ENCODE results near the gene NGDN.
"Not testable (repeated sequence)": the region's sequence is repeated elsewhere in the genome, so short reads cannot be mapped to it uniquely, and the experiment has no call there.

NGDN gene

GRCh38 chr14:23447361-23448350 lies 21.8 kb upstream of the NGDN start:
- Mint-ChIP-seq H3K27me3 (ENCODE audit: low read depth) (peaks cover 12% of the 10 kb centered on the region), H3K27ac (peak overlapping the region; percentile 12), H3K4me3 (no peak overlapping the region), H3K9me3 (no peaks in the 10 kb centered on the region), H3K36me3 (ENCODE audit: low read depth) (no peaks in the 10 kb centered on the region), H3K4me1 (ENCODE audit: low read depth) (no peaks in the 10 kb centered on the region)

- H3K9me3 Mint-ChIP-seq = no peaks in the 10 kb centered on the region
- no peaks in the 10 kb centered on the region for H3K4me1 Mint-ChIP-seq (ENCODE audit: low read depth)
- no peak overlapping the region for H3K4me3 Mint-ChIP-seq
- peaks cover 20% of the 10 kb centered on the region for H3K27me3 Mint-ChIP-seq (ENCODE audit: low read depth)
- no peak overlapping the region for H3K27ac Mint-ChIP-seq
- H3K36me3 Mint-ChIP-seq (ENCODE audit: low read depth) = no peaks in the 10 kb centered on the region
Observed at GRCh38 chr14:23449314-23449713, 20.2 kb upstream of the NGDN start.

- Mint-ChIP-seq H3K27me3 (ENCODE audit: low read depth) (peaks cover 27% of the 10 kb centered on the region), H3K4me1 (ENCODE audit: low read depth) (no peaks in the 10 kb centered on the region), H3K36me3 (ENCODE audit: low read depth) (no peaks in the 10 kb centered on the region), H3K4me3 (no peak overlapping the region), H3K27ac (no peak overlapping the region), H3K9me3 (no peaks in the 10 kb centered on the region)
Observed at GRCh38 chr14:23450379-23450778, 19.1 kb upstream of the NGDN start.

DNA sequence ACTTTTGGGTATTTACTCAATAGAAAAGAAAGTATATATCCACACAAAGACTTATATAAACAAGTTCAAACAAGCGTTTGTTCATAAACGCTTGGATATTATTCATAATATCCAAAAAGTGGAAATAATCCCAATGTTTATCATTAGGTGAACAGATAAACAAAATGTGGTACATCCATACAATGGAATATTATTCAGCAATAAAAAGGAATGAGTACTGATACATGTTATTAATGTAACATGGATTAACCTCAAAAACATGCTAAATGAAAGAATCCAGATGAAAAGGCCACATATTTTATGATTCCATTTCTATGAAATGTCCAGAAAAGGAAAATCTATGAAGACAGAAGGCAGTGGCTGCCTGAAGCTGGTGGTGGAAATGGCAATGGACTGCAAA lies 17.3 kb upstream of the NGDN start:
- Mint-ChIP-seq H3K4me3 (no peak overlapping the region), H3K4me1 (ENCODE audit: low read depth) (no peaks in the 10 kb centered on the region), H3K27ac (no peak overlapping the region), H3K36me3 (ENCODE audit: low read depth) (no peaks in the 10 kb centered on the region), H3K9me3 (no peaks in the 10 kb centered on the region), H3K27me3 (ENCODE audit: low read depth) (peaks cover 31% of the 10 kb centered on the region)

DNA sequence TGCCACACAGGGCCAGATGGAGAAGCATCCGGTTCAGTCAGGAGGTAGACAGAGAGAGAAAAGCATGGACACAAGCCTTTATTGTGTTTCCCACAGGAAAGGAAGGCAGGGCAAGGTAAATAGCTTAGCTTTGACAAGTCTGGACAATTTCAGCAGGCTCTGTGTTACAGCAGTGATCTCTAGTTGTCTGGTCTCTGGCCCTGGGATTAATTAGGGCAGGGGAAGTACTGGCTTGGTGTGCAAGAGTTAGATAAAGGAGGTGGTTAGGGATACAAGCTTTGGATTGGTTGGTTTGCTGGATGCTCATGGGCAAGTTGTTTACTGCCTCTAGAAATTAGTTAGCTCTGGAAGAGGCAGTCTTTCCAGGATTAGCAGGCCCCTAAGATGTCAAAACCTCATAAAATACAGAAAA lies 15.1 kb upstream of the NGDN start:
- Mint-ChIP-seq H3K36me3 (ENCODE audit: low read depth) (no peaks in the 10 kb centered on the region), H3K4me3 (no peak overlapping the region), H3K4me1 (ENCODE audit: low read depth) (no peaks in the 10 kb centered on the region), H3K27me3 (ENCODE audit: low read depth) (peaks cover 39% of the 10 kb centered on the region), H3K27ac (no peak overlapping the region), H3K9me3 (no peaks in the 10 kb centered on the region)

- H3K4me1 Mint-ChIP-seq (ENCODE audit: low read depth); H3K27ac Mint-ChIP-seq; H3K9me3 Mint-ChIP-seq; H3K36me3 Mint-ChIP-seq (ENCODE audit: low read depth); H3K4me3 Mint-ChIP-seq: not testable (repeated sequence)
- H3K27me3 Mint-ChIP-seq (ENCODE audit: low read depth) = peaks cover 39% of the 10 kb centered on the region
Observed at GRCh38 chr14:23456883-23457586, 12.5 kb upstream of the NGDN start.

DNA sequence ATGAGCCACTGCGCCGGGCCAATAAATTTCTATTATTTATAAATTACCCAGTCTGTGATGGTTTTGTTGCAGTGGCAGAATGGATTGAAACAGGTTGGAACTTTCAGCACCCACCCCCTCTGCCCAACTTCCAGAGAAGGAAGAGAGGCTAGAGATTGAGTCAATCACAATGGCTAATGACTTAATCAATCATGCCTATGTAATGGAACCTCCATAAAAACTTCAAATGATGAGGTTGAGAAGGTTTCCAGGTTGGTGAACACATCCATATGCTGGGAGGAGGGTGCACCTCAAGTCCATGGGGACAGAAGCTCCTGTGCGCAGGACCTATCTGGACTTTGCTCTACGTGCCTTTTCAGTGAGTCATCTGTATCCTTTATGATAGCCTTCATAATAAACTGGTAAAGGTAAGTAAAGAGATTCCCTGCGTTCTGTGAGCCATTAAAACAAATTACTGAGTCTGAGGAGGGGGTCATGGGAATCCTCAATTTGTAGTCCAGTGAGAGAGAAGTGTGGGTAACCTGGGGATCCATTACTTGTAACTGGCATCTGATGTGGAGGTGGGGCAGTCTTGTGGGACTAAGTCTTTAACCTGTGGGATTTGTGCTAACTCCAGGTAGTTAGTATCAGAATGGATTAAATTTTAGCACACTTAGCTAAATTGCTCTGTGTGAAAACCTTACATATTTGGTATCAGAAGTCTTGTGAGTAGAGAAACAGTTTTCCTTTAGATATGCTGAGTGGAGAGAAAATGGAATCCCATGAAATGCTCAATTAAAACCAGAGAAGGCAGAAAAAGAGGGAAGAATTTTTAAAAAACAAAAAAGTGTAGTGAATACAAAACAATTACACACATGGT lies 11.7 kb upstream of the NGDN start:
- Mint-ChIP-seq H3K4me1 (ENCODE audit: low read depth) (no peaks in the 10 kb centered on the region), H3K36me3 (ENCODE audit: low read depth) (no peaks in the 10 kb centered on the region), H3K4me3 (no peak overlapping the region), H3K27ac (no peak overlapping the region), H3K27me3 (ENCODE audit: low read depth) (peaks cover 39% of the 10 kb centered on the region), H3K9me3 (no peaks in the 10 kb centered on the region)

DNA sequence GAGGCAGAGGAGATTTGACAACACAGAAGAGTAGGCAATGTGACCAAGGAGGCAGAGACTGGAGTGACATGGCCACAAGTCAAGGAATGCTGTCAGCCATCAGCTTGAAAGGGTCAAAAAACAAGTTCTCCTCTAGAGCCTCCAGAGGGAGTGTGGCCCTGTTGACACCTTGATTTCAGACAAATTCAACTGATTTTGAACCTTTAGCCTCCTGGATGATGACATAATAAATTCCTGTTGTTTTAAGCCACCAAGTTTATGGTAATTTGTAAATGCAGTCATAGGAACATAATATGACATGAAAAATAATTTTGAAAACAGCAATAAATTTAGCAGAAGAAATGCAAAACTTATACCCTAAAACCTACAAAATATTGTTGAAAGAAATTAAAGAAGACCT lies 8.5 kb upstream of the NGDN start:
- Mint-ChIP-seq H3K27me3 (ENCODE audit: low read depth) (peaks cover 21% of the 10 kb centered on the region), H3K9me3 (no peaks in the 10 kb centered on the region), H3K4me3 (no peak overlapping the region), H3K36me3 (ENCODE audit: low read depth) (no peaks in the 10 kb centered on the region), H3K4me1 (ENCODE audit: low read depth) (no peaks in the 10 kb centered on the region), H3K27ac (no peak overlapping the region)

DNA sequence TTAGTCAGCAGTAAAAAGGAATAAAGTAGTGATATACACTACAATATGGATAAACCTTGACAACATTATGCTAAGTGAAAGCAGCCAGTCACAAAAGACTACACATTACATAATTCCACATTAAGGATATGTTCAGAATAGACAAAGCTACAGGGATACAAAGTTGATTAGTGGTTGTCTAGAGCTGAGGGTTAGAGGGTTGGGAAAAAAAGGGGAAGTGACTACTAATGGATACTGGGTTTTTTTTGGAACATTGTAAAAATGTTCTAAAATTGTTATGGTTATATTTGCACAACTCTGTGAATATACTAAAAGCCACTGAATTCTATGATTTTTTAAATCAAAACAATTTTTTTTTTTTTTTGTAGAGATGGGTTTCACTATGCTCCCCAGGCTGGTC lies 4.8 kb upstream of the NGDN start:
- Mint-ChIP-seq H3K27me3 (ENCODE audit: low read depth) (peaks cover 7% of the 10 kb centered on the region), H3K36me3 (ENCODE audit: low read depth) (no peaks in the 10 kb centered on the region), H3K4me3 (no peak overlapping the region), H3K9me3 (no peaks in the 10 kb centered on the region), H3K27ac (no peak overlapping the region), H3K4me1 (ENCODE audit: low read depth) (no peaks in the 10 kb centered on the region)

- Mint-ChIP-seq H3K9me3 (no peaks in the 10 kb centered on the region), H3K4me1 (ENCODE audit: low read depth) (no peaks in the 10 kb centered on the region), H3K4me3 (no peak overlapping the region), H3K27ac (no peak overlapping the region), H3K27me3 (ENCODE audit: low read depth) (peaks cover 2% of the 10 kb centered on the region), H3K36me3 (ENCODE audit: low read depth) (no peaks in the 10 kb centered on the region)
Observed at GRCh38 chr14:23465261-23465660, 4.2 kb upstream of the NGDN start.

DNA sequence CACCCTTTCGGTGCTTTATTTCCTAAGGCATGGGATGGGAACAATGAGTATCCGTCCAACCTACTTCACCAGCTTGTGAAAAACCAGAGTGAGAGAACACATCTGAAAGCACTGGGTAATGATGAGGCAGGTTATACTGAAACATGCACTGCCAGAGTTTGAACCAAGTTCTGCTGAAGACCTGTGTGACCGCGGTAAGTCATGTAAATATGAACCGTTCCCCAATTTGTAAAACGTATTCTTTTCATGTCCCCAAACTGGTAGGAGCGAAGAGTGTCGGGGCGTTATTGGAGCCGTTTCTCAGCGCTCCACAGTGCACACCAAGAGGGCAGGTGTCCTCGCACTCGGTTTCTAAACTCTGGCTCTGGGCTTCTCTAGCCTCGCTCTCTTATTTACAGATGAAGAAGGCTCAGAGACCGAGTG lies 788 bp upstream of the NGDN start:
- Mint-ChIP-seq H3K4me1 (ENCODE audit: low read depth) (peaks cover 6% of the 10 kb centered on the region), H3K27ac (no peak overlapping the region), H3K4me3 (no peak overlapping the region), H3K36me3 (ENCODE audit: low read depth) (peaks cover 8% of the 10 kb centered on the region), H3K9me3 (no peaks in the 10 kb centered on the region), H3K27me3 (ENCODE audit: low read depth) (no peaks in the 10 kb centered on the region)

DNA sequence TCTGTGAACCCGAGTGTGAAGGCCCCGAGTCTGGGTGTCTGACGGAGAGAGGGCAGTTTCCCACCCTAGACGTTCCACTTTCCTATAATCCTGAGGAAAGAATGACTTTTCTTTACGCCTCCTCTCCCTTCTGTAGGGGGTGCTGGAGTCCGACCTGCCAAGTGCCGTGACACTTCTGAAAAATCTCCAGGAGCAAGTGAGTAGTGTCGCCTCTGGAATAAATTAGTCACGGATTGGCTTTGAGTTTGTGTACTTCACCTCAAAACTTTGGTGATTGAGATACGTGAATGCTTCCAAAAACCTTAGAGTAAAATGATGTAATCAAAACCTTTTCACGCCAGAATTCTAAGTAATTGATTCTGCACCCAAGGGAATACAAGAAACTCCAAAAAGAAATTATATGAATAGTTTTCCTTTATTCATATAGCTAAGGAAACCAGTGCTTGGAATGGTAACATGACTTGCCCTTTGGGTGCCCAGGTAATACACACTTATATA lies 452 bp downstream of the NGDN start:
- Mint-ChIP-seq H3K27me3 (ENCODE audit: low read depth) (no peaks in the 10 kb centered on the region), H3K36me3 (ENCODE audit: low read depth) (peaks cover 13% of the 10 kb centered on the region), H3K9me3 (no peaks in the 10 kb centered on the region), H3K4me3 (no peak overlapping the region), H3K4me1 (ENCODE audit: low read depth) (peaks cover 6% of the 10 kb centered on the region), H3K27ac (no peak overlapping the region)

GRCh38 chr14:23470947-23471346 lies 1.4 kb downstream of the NGDN start:
- Mint-ChIP-seq H3K27ac (peak overlapping the region; percentile 27), H3K27me3 (ENCODE audit: low read depth) (no peaks in the 10 kb centered on the region), H3K9me3 (no peaks in the 10 kb centered on the region), H3K4me1 (ENCODE audit: low read depth) (peaks cover 6% of the 10 kb centered on the region), H3K4me3 (peak overlapping the region; percentile 43), H3K36me3 (ENCODE audit: low read depth) (peaks cover 20% of the 10 kb centered on the region)

DNA sequence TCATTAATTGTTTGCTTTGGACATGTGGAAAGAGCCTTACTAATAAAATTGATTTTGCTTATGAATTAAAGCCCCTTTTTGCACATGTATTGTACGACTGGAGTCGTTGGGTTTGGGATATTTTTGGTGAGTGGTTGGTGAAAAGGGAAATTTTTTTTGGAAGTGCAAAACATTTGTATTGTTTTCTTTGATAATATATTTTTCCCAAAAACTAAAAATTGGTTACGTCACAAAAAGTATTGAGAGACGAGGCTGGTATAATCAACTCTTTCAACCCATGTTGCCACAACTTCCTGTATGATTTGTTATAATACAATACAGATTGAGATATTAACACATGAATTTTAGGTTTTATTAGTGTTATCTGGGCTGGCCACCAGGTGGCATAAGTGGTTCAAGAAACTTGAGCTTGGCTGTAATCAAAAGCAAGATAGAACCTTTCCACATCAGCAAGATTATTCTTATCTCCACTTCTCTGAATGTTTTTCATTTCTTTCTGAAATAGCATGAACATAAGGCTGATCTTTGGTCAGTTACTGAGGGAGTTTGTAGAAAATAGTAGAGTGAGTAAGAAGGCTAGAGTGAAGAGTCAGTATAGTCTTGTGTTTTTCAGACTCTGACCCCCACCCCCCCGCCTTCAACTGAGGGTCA lies 8.7 kb downstream of the NGDN start:
- peaks cover 2% of the 10 kb centered on the region for H3K4me1 Mint-ChIP-seq (ENCODE audit: low read depth)
- no peaks in the 10 kb centered on the region for H3K9me3 Mint-ChIP-seq
- H3K4me3 Mint-ChIP-seq = no peak overlapping the region
- H3K27ac Mint-ChIP-seq = no peak overlapping the region
- H3K36me3 Mint-ChIP-seq (ENCODE audit: low read depth) = peaks cover 36% of the 10 kb centered on the region
- no peaks in the 10 kb centered on the region for H3K27me3 Mint-ChIP-seq (ENCODE audit: low read depth)

Measured in T-helper 1 cell treated with Interleukin-12 subunit alpha and Interleukin-12 subunit beta and Interleukin-4 antibody, amounts not matched to agents 30 μg/mL and 1 μg/mL, for 36 hours (primary cell).